Neural cell (in vitro differentiated cells): ENCODE results near the gene SUFU.

ENCODE experiments used
- CTCF ChIP-seq: fragments of 450-650 bp; IDR thresholded peaks from 2 replicates; pipeline ENCODE4 v1.5.1; 2014; ENCODE audit warnings: antibody characterized with exemption, mild to moderate bottlenecking, moderate library complexity; ENCODE audit not compliant: poor library complexity, severe bottlenecking
- EP300 ChIP-seq: fragments of 450-650 bp; conservative IDR thresholded peaks from 2 replicates; pipeline ENCODE4 v1.6.1; 2014; ENCODE audit warnings: antibody characterized with exemption, mild to moderate bottlenecking, moderate library complexity; ENCODE audit not compliant: poor library complexity, severe bottlenecking
- EZH2 ChIP-seq: fragments of 200-600, 300-800 bp; shearing (Covaris generic), sonication (generic); IDR thresholded peaks from 2 replicates; pipeline ENCODE4 v1.6.1; 2014; ENCODE audit warnings: antibody characterized with exemption, low read length, borderline replicate concordance, mild to moderate bottlenecking; ENCODE audit not compliant: insufficient read depth, poor library complexity, severe bottlenecking
- MXI1 ChIP-seq: fragments of 450-650 bp; conservative IDR thresholded peaks from 2 replicates; pipeline ENCODE4 v1.6.1; 2014; ENCODE audit warnings: antibody characterized with exemption, mild to moderate bottlenecking; ENCODE audit not compliant: poor library complexity, severe bottlenecking
- POLR2AphosphoS5 ChIP-seq: IDR thresholded peaks from 2 replicates; pipeline ENCODE4 v1.6.1; 2012
- RAD21 ChIP-seq: fragments of 450-650 bp; conservative IDR thresholded peaks from 2 replicates; pipeline ENCODE4 v1.6.1; 2014; ENCODE audit warnings: antibody characterized with exemption, mild to moderate bottlenecking, moderate library complexity
- REST ChIP-seq: IDR thresholded peaks from 2 replicates; pipeline ENCODE4 v1.6.1; 2012; ENCODE audit warnings: borderline replicate concordance
- TAF1 ChIP-seq: IDR thresholded peaks from 2 replicates; pipeline ENCODE4 v1.6.1; 2012; ENCODE audit warnings: low read depth

DNA sequence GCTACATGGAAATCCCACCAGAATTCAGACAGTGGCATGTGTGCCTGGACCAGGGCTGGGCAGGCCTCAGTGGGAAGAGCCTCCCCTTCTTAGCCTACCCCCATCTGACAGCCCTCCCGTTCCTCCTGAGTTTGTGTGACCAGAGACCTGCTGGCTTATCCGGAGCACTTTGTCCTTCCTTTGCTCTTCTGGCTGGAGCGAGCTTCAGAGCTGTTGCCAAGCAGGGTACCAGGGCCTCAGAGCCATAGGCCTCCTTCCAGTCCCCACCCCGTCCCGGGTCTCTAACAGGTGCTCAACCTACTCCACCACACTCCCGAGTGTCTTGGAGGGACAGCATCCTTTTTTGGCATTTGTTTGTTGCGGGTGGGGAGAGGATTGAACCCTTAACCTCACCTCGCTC lies 114.0 kb downstream of the SUFU start:
- TF ChIP-seq EZH2, result no peak
- TF ChIP-seq EP300, result no peak
- TF ChIP-seq POLR2AphosphoS5, result no peak
- no peak for TF ChIP-seq CTCF
- no peak for TF ChIP-seq MXI1
- no peak for TF ChIP-seq TAF1
- TF ChIP-seq RAD21, result no peak
- TF ChIP-seq REST, result no peak
